Right lobe of liver (tissue), 4 donors: ENCODE data around the gene SCAMP2.

ENCODE experiments used
- CTCF ChIP-seq, 4 donors: fragments of 200-600 bp in 3 of 4; fragments of 450-650 bp in 1 of 4; IDR thresholded peaks; one replicate each; pipeline versions ENCODE4 v1.5.1 to v1.8.0; 2016 to 2022; ENCODE audit warnings: antibody characterized with exemption in 4 of 4, mild to moderate bottlenecking in 2 of 4
- POLR2A ChIP-seq: fragments of 450-650 bp; IDR thresholded peaks from one replicate; pipeline ENCODE4 v1.6.1; 2017; ENCODE audit warnings: antibody characterized with exemption, mild to moderate bottlenecking
- donor health status: DM: no; HTN: no; CAD: no.
- donor health status: DM: no; HTN: no; CAD: no.
- donor health status: DM: no; HTN: yes; CAD: no.

GRCh38 chr15:74866090-74866489, 7.1 kb downstream of the SCAMP2 start:
- TF ChIP-seq CTCF (IDR thresholded peaks at IDR 0.05) (no peak), POLR2A (no peak)
